Superior temporal gyrus (tissue), 1 donor: Measurements from ENCODE around the gene CTRB2.
A peak's percentile ranks its signal among the peaks of the same experiment; 100 is the strongest.
"Not testable (repeated sequence)": the region's sequence is repeated elsewhere in the genome, so short reads cannot be mapped to it uniquely, and the experiment has no call there.

Experiments
- DNase-seq: peaks from one replicate; pipeline ENCODE4 v3.0.0-alpha.2; 2016; ENCODE audit errors: extremely low spot score

The CTRB2 gene

GRCh38 chr16:75227361-75228142 is 20.6 kb upstream of the CTRB2 start:
- DNase-seq: no peak

GRCh38 chr16:75226550-75227360 is 19.8 kb upstream of the CTRB2 start:
- no peak for DNase-seq

- no peak for DNase-seq
These were observed 18.9 kb upstream of the CTRB2 start for GRCh38 chr16:75225678-75226515.

GRCh38 chr16:75225092-75225491 is 18.1 kb upstream of the CTRB2 start:
- no peak for DNase-seq

GRCh38 chr16:75224306-75225082 is 17.5 kb upstream of the CTRB2 start:
- DNase-seq: no peak

GRCh38 chr16:75223129-75223528 is 16.2 kb upstream of the CTRB2 start:
- not testable (repeated sequence) for DNase-seq

GRCh38 chr16:75222271-75222783 is 15.4 kb upstream of the CTRB2 start:
- DNase-seq: no peak

- DNase-seq: no peak
These were observed 12.9 kb upstream of the CTRB2 start for GRCh38 chr16:75219838-75220237.

- DNase-seq: no peak
These were observed 12.1 kb upstream of the CTRB2 start for GRCh38 chr16:75219088-75219487.

- DNase-seq: peak; percentile 64
These were observed 11.5 kb upstream of the CTRB2 start, which contains the start of gene CTRB1 for GRCh38 chr16:75218256-75219076. TSS of gene CTRB1 (plus strand) at chr16:75218988. CDS start at chr16:75219008, 20 bp downstream.

- no peak for DNase-seq
These were observed 10.5 kb upstream of the CTRB2 start for GRCh38 chr16:75217389-75217851.

- DNase-seq: no peak
These were observed 9.6 kb upstream of the CTRB2 start for GRCh38 chr16:75216576-75216975.

GRCh38 chr16:75216127-75216526 is 9.2 kb upstream of the CTRB2 start:
- no peak for DNase-seq

GRCh38 chr16:75211286-75211685 is 4.3 kb upstream of the CTRB2 start:
- not testable (repeated sequence) for DNase-seq

- no peak for DNase-seq
These were observed 3.0 kb upstream of the CTRB2 start for GRCh38 chr16:75209944-75210343.

- DNase-seq: not testable (repeated sequence)
These were observed 2.6 kb upstream of the CTRB2 start for GRCh38 chr16:75209514-75209913.

GRCh38 chr16:75208861-75209505 is 2.0 kb upstream of the CTRB2 start:
- no peak for DNase-seq

GRCh38 chr16:75208242-75208825 is 1.4 kb upstream of the CTRB2 start:
- DNase-seq: no peak

GRCh38 chr16:75207831-75208230 is 870 bp upstream of the CTRB2 start:
- DNase-seq: no peak
